GM20000 (cell line): ENCODE measurements around the gene STUM.

Experiments
- DNase-seq: peaks from one replicate; pipeline ENCODE4 v3.0.0; 2012; ENCODE audit warnings: low spot score
- CTCF ChIP-seq: IDR thresholded peaks from 2 replicates; pipeline ENCODE4 v1.5.1; 2012; ENCODE audit warnings: mild to moderate bottlenecking, control low read depth; ENCODE audit errors: extremely low read depth, missing control alignments

Gene STUM

GRCh38 chr1:226640321-226641136 lies 92.0 kb downstream of the STUM start:
- no peak for TF ChIP-seq CTCF
- DNase-seq, result no peak

GRCh38 chr1:226641671-226642231 lies 93.2 kb downstream of the STUM start:
- TF ChIP-seq CTCF, result no peak
- no peak for DNase-seq

GRCh38 chr1:226642421-226642820 lies 93.9 kb downstream of the STUM start:
- no peak for TF ChIP-seq CTCF
- DNase-seq, result no peak

- TF ChIP-seq CTCF, result no peak
- DNase-seq, result peak; percentile 82
These were observed 94.6 kb downstream of the STUM start for GRCh38 chr1:226643177-226643576.

- peak; percentile 75 for DNase-seq
- TF ChIP-seq CTCF, result peak; percentile 18
These were observed 95.3 kb downstream of the STUM start for GRCh38 chr1:226643611-226644540.

GRCh38 chr1:226644541-226645176 lies 96.1 kb downstream of the STUM start:
- DNase-seq, result no peak
- no peak for TF ChIP-seq CTCF
